GM10248 (cell line): Measurements from ENCODE around the gene IER5L.
A peak's percentile ranks its signal among the peaks of the same experiment; 100 is the strongest.

Experiments used
- CTCF ChIA-PET: fragments of 300-600 bp; sonication (Branson Sonifier 250); formaldehyde crosslinking; extraction: SDS; loops from one replicate; lab custom pipeline; 2021; ENCODE audit warnings: antibody characterized with exemption; lab: Yijun Ruan, JAX
- POLR2A ChIA-PET: fragments of 350-650 bp; sonication (Branson Sonifier 250); formaldehyde crosslinking; extraction: SDS; loops from one replicate; lab custom pipeline; 2020; ENCODE audit warnings: antibody characterized with exemption; lab: Yijun Ruan, JAX
- DNase-seq: peaks from one replicate; pipeline ENCODE4 v3.0.0; 2012; ENCODE audit errors: extremely low spot score
- CTCF ChIP-seq: IDR thresholded peaks from 2 replicates; pipeline ENCODE4 v1.5.1; 2012; ENCODE audit warnings: mild to moderate bottlenecking, low read depth; ENCODE audit errors: extremely low read depth, missing control alignments, control extremely low read depth

The IER5L gene

DNA sequence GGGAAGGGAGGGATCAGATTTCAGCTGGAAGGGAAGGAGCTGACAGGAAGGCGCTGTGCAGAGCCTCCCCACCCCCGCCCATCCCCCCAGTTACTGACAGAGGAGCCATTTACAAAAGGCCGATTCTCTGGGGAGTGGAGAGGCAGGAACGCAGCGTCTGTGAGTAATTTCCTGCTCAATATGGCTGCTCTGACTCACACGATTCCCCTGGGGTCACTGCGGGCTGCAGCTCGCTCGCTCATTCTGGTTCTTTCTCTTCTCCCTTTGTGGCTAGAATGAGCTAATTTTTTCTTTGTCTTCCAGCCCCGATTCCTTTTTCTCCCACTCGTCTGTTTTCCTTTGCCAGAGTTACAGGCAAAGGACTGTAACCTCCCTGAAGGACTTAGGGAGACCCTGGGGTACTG lies 38.1 kb downstream of the IER5L start:
- no peak for TF ChIP-seq CTCF
- ChIA-PET CTCF (interaction anchor here (0.8 to 26.3 kb wide), 15 partner anchors 9 to 500 kb away, joined by 3 to 680 read pairs (median 9); partner anchors contain the start of genes C9orf50, IER5L and NTMT1), POLR2A (interaction anchor here (0.6 to 1.4 kb wide), 5 partner anchors 22 to 486 kb away, joined by 3 to 8 read pairs (median 3); partner anchors contain the start of genes DOLPP1, NTMT1 and SH3GLB2)
- peak; percentile 91 for DNase-seq

DNA sequence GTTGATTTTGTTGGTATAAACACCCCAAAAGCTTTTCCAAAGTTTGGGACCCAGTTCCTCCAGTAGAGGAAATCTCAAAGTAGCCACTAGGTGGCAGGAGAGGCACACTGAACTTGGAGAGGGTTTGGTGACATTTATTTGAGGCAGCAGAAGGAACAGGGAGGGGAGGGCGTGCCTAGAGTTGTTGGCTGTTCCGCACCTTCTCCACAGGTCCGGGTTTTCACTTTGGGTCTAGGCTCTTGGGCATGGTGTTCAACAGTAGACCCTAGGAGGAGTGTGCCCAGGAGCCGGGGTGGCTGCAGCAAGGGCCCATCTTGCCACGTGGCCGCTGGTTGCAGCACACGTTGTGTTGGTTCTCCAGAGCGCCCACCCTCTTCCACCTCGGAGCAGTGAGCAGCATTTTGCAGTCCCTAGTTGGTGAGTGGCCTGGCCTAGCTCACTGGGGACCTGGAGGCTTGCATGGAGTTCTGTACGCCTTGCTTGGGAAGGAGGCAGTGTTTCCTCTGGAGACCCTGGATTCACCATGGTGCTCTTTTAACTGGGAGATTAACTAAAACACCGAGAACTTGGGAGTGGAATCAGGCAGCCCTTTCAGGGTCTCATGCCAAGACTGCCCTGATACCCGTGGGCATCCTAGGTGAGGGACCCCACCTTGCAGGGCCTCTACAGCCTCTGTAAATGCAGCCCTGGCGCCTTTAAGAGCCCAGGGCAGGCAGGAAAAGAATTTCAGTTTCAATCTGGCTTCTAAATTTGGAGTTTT lies 38.6 kb downstream of the IER5L start:
- CTCF ChIA-PET, result interaction anchor here (0.7 to 26.3 kb wide), 30 partner anchors 9 to 500 kb away, joined by 3 to 680 read pairs (median 4); partner anchors contain the start of genes C9orf50, IER5L, NTMT1 and SH3GLB2
- POLR2A ChIA-PET, result interaction anchor here (0.6 to 1.4 kb wide), 4 partner anchors 22 to 487 kb away, joined by 3 to 8 read pairs (median 4); partner anchors contain the start of genes DOLPP1 and NTMT1
- TF ChIP-seq CTCF, result peak; percentile 77
- DNase-seq, result peak; percentile 82

GRCh38 chr9:129138476-129139232 lies 39.4 kb downstream of the IER5L start:
- peak; percentile 23 for TF ChIP-seq CTCF
- no peak for DNase-seq
- CTCF ChIA-PET, result interaction anchor here (0.7 to 26.3 kb wide), 24 partner anchors 8 to 501 kb away, joined by 3 to 680 read pairs (median 5); partner anchors contain the start of genes C9orf50, IER5L, NTMT1 and SH3GLB2
- POLR2A ChIA-PET, result no interaction called here

DNA sequence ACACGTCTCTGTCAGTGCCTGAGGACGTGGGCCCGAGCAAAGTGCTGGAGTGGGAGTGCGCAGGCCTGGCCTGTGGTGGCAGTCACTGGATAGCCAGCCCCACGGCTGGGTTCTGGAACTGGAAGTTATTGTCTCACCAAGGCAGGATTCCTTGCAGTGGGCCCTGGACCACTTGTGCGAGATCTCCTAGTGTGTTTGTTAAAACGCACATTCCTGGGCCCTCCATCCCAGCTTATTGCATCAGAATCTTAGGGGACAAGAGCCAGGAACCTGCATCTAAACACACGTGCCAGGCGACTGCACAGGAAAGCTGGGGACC lies 40.0 kb downstream of the IER5L start:
- TF ChIP-seq CTCF, result no peak
- CTCF ChIA-PET, result interaction anchor here (1.1 to 26.3 kb wide), 14 partner anchors 7 to 486 kb away, joined by 3 to 680 read pairs (median 12); partner anchors contain the start of genes C9orf50, IER5L and NTMT1
- POLR2A ChIA-PET, result no interaction called here
- no peak for DNase-seq

DNA sequence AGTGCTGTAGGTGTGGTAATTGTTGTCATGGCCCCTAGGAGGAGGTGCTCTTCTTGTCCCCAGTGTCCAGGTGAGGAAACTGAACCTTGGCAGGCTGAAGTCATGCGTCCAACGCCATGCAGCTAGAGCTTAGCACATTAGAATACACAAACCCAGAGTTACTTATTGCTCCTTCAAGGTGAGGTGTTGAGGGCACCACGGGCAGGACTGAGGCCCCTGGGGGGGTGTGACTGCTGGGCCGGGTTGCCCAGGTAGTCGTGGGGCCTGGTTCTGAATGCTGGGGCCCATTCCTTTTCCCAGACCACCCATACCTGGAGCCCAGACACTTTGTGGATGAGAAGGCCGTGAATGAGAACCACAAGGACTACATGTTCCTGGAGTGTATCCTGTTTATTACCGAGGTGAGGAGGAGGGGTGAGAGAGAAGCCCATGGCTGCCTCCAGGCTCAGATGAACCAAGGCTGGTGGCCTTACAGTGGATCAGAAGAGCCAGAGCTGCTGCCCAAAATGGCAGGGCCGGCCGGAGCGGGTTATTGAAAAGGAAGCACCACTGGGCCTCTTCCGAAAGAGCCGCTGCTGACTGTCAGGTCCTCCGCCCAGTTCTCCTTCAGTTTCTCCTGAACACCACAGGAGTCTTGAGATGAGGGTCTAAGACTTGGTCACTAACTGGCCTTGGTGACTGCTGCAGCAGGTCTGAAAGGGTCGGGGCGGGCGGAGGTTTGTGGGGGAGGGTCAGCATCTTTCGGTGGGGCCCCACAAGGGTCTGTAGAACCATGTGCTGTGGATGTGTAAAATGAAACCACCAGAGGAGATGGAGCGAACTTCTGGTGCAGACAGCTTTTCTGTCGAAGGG lies 40.5 kb downstream of the IER5L start:
- DNase-seq, result no peak
- CTCF ChIA-PET, result interaction anchor here (1.2 to 26.3 kb wide), 12 partner anchors 7 to 487 kb away, joined by 3 to 680 read pairs (median 17); partner anchors contain the start of genes C9orf50, IER5L and NTMT1
- no peak for TF ChIP-seq CTCF

More for the DNA sequence above, 40.5 kb downstream of the IER5L start:
- POLR2A ChIA-PET, result no interaction called here
